HEK293 (cell line): ENCODE results near the gene NEUROD4.

Experiments used
- CTCF ChIA-PET: fragments of 350-600 bp; formaldehyde crosslinking; extraction: SDS; loops from one replicate; lab custom pipeline; 2021; ENCODE audit warnings: antibody characterized with exemption; lab: Yijun Ruan, JAX
- POLR2A ChIA-PET: fragments of 300-600 bp; formaldehyde crosslinking; extraction: SDS; loops from one replicate; lab custom pipeline; 2020; ENCODE audit warnings: antibody characterized with exemption, inconsistent platforms; lab: Yijun Ruan, JAX
- H3K27ac ChIP-seq: fragments of 200-500 bp; sonication (Bioruptor generic); 2 replicates; pipeline ENCODE4 v1.5.1; 2014; ENCODE audit warnings: low read depth, low read length, control low read depth, inconsistent platforms; ENCODE audit errors: extremely low read depth
- H3K36me3 ChIP-seq, 2 experiments: fragments of 200-500 bp in 1 of 2; sonication (Bioruptor generic) in 1 of 2; 1 replicate in 1 of 2; 2 replicates in 1 of 2; pipeline ENCODE4 v1.5.1; 2014 to 2017; ENCODE audit warnings: inconsistent platforms in 2 of 2, low read length in 2 of 2; ENCODE audit not compliant: control insufficient read depth in 2 of 2, insufficient read depth in 1 of 2
- H3K4me1 ChIP-seq: fragments of 200-500 bp; sonication (Bioruptor generic); 2 replicates; pipeline ENCODE4 v1.5.1; 2014; ENCODE audit warnings: mild to moderate bottlenecking, low read length, inconsistent platforms; ENCODE audit not compliant: control insufficient read depth, insufficient read depth
- H3K4me3 ChIP-seq: 2 replicates; pipeline ENCODE4 v1.5.1; 2011; ENCODE audit warnings: low read depth, mild to moderate bottlenecking, control low read depth, low read length, moderate library complexity
- H3K9me3 ChIP-seq: fragments of 200-500 bp; sonication (Bioruptor generic); 2 replicates; pipeline ENCODE4 v1.5.1; 2014; ENCODE audit warnings: low read depth, low read length, inconsistent platforms; ENCODE audit not compliant: control insufficient read depth, insufficient read depth
- FEZF1 ChIP-seq: fragments of 450-650 bp; formaldehyde crosslinking; IDR thresholded peaks from 2 replicates; pipeline ENCODE4 v1.5.1; 2016; ENCODE audit warnings: missing biosample characterization, missing genetic modification characterization
- GLI2 ChIP-seq: fragments of 450-650 bp; formaldehyde crosslinking; IDR thresholded peaks from 2 replicates; pipeline ENCODE4; 2017; ENCODE audit warnings: missing biosample characterization, missing genetic modification characterization, low read depth, borderline replicate concordance
- GLI4 ChIP-seq: fragments of 450-650 bp; formaldehyde crosslinking; IDR thresholded peaks from 2 replicates; pipeline ENCODE4 v1.5.1; 2016; ENCODE audit warnings: missing biosample characterization, missing genetic modification characterization
- SP3 ChIP-seq: fragments of 450-650 bp; formaldehyde crosslinking; IDR thresholded peaks from 2 replicates; pipeline ENCODE4 v1.5.1; 2016; ENCODE audit warnings: missing biosample characterization, missing genetic modification characterization
- ZBTB8A ChIP-seq: fragments of 450-650 bp; formaldehyde crosslinking; IDR thresholded peaks from 2 replicates; pipeline ENCODE4 v1.5.1; 2016; ENCODE audit warnings: missing biosample characterization, missing genetic modification characterization
- ZFP41 ChIP-seq: fragments of 450-650 bp; formaldehyde crosslinking; IDR thresholded peaks from 2 replicates; pipeline ENCODE4 v1.5.1; 2016; ENCODE audit warnings: missing biosample characterization, missing genetic modification characterization, borderline replicate concordance
- ZNF114 ChIP-seq: fragments of 450-650 bp; formaldehyde crosslinking; IDR thresholded peaks from 2 replicates; pipeline ENCODE4 v1.5.0; 2017; ENCODE audit warnings: missing biosample characterization, missing genetic modification characterization
- ZNF175 ChIP-seq: fragments of 450-650 bp; formaldehyde crosslinking; IDR thresholded peaks from 2 replicates; pipeline ENCODE4 v1.5.1; 2016; ENCODE audit warnings: missing biosample characterization, missing genetic modification characterization
- ZNF19 ChIP-seq: fragments of 450-650 bp; formaldehyde crosslinking; IDR thresholded peaks from 2 replicates; pipeline ENCODE4; 2016; ENCODE audit warnings: missing biosample characterization, missing genetic modification characterization, low read depth
- ZNF223 ChIP-seq: fragments of 450-650 bp; formaldehyde crosslinking; IDR thresholded peaks from 2 replicates; pipeline ENCODE4 v1.5.1; 2016; ENCODE audit warnings: missing biosample characterization, missing genetic modification characterization
- ZNF239 ChIP-seq: fragments of 450-650 bp; formaldehyde crosslinking; IDR thresholded peaks from 2 replicates; pipeline ENCODE4 v1.5.1; 2016; ENCODE audit warnings: missing biosample characterization, missing genetic modification characterization
- ZNF24 ChIP-seq: fragments of 450-650 bp; formaldehyde crosslinking; IDR thresholded peaks from 2 replicates; pipeline ENCODE4 v1.5.1; 2016; ENCODE audit warnings: missing biosample characterization, missing genetic modification characterization
- ZNF274 ChIP-seq, 2 experiments: fragments of 200-500 bp in 1 of 2; fragments of 450-650 bp in 1 of 2; sonication (Bioruptor generic) in 1 of 2; formaldehyde crosslinking in 1 of 2; IDR thresholded peaks; 2 replicates each; pipeline versions ENCODE4 v1.5.1 to v1.6.1; 2014 to 2016; ENCODE audit warnings: borderline replicate concordance in 1 of 2, inconsistent platforms in 1 of 2, low read length in 1 of 2, missing biosample characterization in 1 of 2, missing genetic modification characterization in 1 of 2
- ZNF416 ChIP-seq: fragments of 450-650 bp; formaldehyde crosslinking; IDR thresholded peaks from 2 replicates; pipeline ENCODE4 v1.5.1; 2016; ENCODE audit warnings: missing biosample characterization, missing genetic modification characterization
- ZNF423 ChIP-seq: fragments of 450-650 bp; formaldehyde crosslinking; IDR thresholded peaks from 2 replicates; pipeline ENCODE4 v1.5.1; 2016; ENCODE audit warnings: missing biosample characterization, missing genetic modification characterization
- ZNF521 ChIP-seq: fragments of 450-650 bp; formaldehyde crosslinking; IDR thresholded peaks from 2 replicates; pipeline ENCODE4 v1.5.1; 2017; ENCODE audit warnings: missing biosample characterization, mild to moderate bottlenecking, missing genetic modification characterization
- ZNF544 ChIP-seq: fragments of 450-650 bp; formaldehyde crosslinking; IDR thresholded peaks from 2 replicates; pipeline ENCODE4 v1.5.0; 2017; ENCODE audit warnings: missing biosample characterization, missing genetic modification characterization
- ZNF549 ChIP-seq: fragments of 450-650 bp; IDR thresholded peaks from 2 replicates; pipeline ENCODE4 v1.5.1; 2018; ENCODE audit warnings: missing biosample characterization, missing genetic modification characterization, mild to moderate bottlenecking, inconsistent platforms, moderate library complexity
- ZNF777 ChIP-seq: fragments of 450-650 bp; formaldehyde crosslinking; IDR thresholded peaks from 2 replicates; pipeline ENCODE4 v1.5.1; 2017; ENCODE audit warnings: missing biosample characterization, missing genetic modification characterization, borderline replicate concordance
- TF ChIP-seq, protein P1 (sequence below): fragments of 450-650 bp; formaldehyde crosslinking; IDR thresholded peaks from 2 replicates; pipeline ENCODE4 v1.5.1; 2016; ENCODE audit warnings: missing biosample characterization, missing genetic modification characterization
- TF ChIP-seq, protein P2 (sequence below): fragments of 450-650 bp; formaldehyde crosslinking; IDR thresholded peaks from 2 replicates; pipeline ENCODE4 v1.5.1; 2016; ENCODE audit warnings: missing biosample characterization, missing genetic modification characterization

The NEUROD4 gene

DNA sequence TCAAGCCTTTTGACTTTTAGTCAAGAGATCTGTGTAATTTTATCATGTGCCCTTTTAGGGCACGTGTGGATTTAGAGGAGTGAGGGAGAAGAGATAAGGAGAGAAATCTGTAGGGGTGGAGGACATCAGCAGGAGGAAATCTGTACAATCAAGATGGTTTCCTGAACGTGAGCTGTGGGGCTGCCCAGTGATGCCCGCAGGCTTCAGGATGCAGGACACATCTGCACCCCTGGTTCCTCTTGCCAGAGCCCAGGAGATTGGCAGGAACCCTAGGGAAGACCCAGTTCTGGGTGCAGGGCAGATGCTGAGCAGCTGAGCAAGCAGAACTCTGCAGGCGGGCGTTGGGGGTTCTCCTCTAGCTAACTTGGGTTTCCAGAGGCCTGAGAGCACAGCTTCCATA lies 23.6 kb upstream of the NEUROD4 start:
- Histone ChIP-seq H3K36me3 (no peaks in the 10 kb centered on the region), H3K27ac (no peak overlapping the region), H3K4me3 (no peak overlapping the region), H3K9me3 (no peaks in the 10 kb centered on the region)
- POLR2A ChIA-PET = no interaction called here
- TF ChIP-seq ZBTB8A (tag by site-specific recombination) (no peak), ZNF521 (tag by site-specific recombination) (no peak), GLI2 (tag by site-specific recombination) (no peak), ZNF24 (tag by site-specific recombination) (no peak), ZNF777 (tag by site-specific recombination) (no peak), ZNF114 (tag by site-specific recombination) (no peak), ZNF549 (tag by site-specific recombination) (no peak), ZNF274 (IDR thresholded peaks at IDR 0.05; ENCODE audit: low read length) (no peak), ZNF274 (tag by site-specific recombination; IDR thresholded peaks at IDR 0.05; ENCODE audit: borderline replicate concordance) (no peak)
- TF ChIP-seq, protein P1, sequence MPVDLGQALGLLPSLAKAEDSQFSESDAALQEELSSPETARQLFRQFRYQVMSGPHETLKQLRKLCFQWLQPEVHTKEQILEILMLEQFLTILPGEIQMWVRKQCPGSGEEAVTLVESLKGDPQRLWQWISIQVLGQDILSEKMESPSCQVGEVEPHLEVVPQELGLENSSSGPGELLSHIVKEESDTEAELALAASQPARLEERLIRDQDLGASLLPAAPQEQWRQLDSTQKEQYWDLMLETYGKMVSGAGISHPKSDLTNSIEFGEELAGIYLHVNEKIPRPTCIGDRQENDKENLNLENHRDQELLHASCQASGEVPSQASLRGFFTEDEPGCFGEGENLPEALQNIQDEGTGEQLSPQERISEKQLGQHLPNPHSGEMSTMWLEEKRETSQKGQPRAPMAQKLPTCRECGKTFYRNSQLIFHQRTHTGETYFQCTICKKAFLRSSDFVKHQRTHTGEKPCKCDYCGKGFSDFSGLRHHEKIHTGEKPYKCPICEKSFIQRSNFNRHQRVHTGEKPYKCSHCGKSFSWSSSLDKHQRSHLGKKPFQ (tag by site-specific recombination) = no peak
- TF ChIP-seq, protein P2, sequence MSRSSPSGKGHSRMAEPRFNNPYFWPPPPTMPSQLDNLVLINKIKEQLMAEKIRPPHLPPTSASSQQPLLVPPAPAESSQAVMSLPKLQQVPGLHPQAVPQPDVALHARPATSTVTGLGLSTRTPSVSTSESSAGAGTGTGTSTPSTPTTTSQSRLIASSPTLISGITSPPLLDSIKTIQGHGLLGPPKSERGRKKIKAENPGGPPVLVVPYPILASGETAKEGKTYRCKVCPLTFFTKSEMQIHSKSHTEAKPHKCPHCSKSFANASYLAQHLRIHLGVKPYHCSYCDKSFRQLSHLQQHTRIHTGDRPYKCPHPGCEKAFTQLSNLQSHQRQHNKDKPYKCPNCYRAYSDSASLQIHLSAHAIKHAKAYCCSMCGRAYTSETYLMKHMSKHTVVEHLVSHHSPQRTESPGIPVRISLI = no peak
- TF ChIP-seq, all 188 proteins: peak for 0
- CTCF ChIA-PET = interaction anchor here (1.1 to 7.6 kb wide), 2 partner anchors 74 to 247 kb away, joined by 4 to 271 read pairs; no protein-coding TSS in a partner anchor
- H3K4me1 ChIP-seq = no peaks in the 10 kb centered on the region

DNA sequence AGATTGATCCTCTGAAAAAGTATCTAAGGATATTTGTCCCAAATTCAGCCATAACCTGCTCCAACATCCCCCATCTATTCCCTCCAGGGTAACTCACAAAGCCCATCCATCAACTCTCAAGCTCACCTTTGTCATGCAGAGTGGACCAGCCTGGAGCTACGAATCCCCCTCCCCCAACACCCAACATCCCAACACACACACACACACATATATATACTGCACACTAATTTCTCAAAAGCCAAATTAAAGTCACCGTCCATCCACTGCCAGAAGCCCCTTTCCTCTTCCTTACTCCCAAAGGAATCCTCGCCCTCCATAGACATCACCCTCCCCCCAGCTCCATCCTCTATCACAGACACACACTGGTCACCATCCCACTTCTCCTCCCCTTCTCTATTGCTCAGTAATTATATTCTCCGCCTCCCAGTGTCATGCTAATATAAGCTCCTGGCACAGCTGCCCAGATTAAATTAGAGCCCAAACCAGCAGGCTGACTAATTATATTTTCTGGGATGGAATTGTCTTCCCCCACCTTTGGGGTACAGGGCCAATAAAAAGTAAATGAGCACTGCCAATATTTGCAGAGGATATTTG lies 21.7 kb upstream of the NEUROD4 start:
- H3K27ac ChIP-seq = no peak overlapping the region
- H3K4me1 ChIP-seq = no peaks in the 10 kb centered on the region
- no peaks in the 10 kb centered on the region for H3K36me3 ChIP-seq
- ChIA-PET CTCF (interaction anchor here (1.2 to 7.6 kb wide), 2 partner anchors 72 to 90 kb away, joined by 5 to 271 read pairs; no protein-coding TSS in a partner anchor), POLR2A (no interaction called here)
- no peaks in the 10 kb centered on the region for H3K9me3 ChIP-seq
- no peak for TF ChIP-seq SP3
- TF ChIP-seq ZNF175 (tag by site-specific recombination) = no peak
- TF ChIP-seq ZNF416 (tag by site-specific recombination) = no peak
- TF ChIP-seq ZNF239 = no peak
- no peak for TF ChIP-seq ZFP41 (tag by site-specific recombination)
- TF ChIP-seq ZNF423 = no peak
- TF ChIP-seq ZNF544 (tag by site-specific recombination) = no peak
- no peak for TF ChIP-seq GLI4 (tag by site-specific recombination)
- TF ChIP-seq FEZF1 (tag by site-specific recombination) = no peak
- no peak for TF ChIP-seq ZNF19 (tag by site-specific recombination)
- no peak for TF ChIP-seq ZNF223 (tag by site-specific recombination)
- no peak overlapping the region for H3K4me3 ChIP-seq
